Left ventricle myocardium inferior (tissue), 1 donor: Measurements from ENCODE around the gene MED15. TPM values are rescaled to one million over a fixed set of nuclear protein-coding genes. Genes with fewer than 3 reads are reported as not detected.
"Not testable (repeated sequence)": the region's sequence is repeated elsewhere in the genome, so short reads cannot be mapped to it uniquely, and the experiment has no call there.

ENCODE experiments used
- DNase-seq: peaks from one replicate; pipeline ENCODE4 v3.0.0-alpha.2; 2020
- H3K27ac ChIP-seq: fragments of 200-600 bp; replicated peaks from 2 replicates; pipeline ENCODE4 v1.8.0; 2021
- H3K27me3 ChIP-seq: fragments of 200-600 bp; 2 replicates; pipeline ENCODE4 v1.8.0; 2021; ENCODE audit warnings: low read depth
- H3K36me3 ChIP-seq: fragments of 200-600 bp; 2 replicates; pipeline ENCODE4 v1.8.0; 2021
- H3K4me1 ChIP-seq: fragments of 200-600 bp; 2 replicates; pipeline ENCODE4 v1.8.0; 2021
- H3K4me3 ChIP-seq: fragments of 200-600 bp; 2 replicates; pipeline ENCODE4 v1.8.0; 2021; ENCODE audit warnings: mild to moderate bottlenecking, moderate library complexity
- H3K9me3 ChIP-seq: fragments of 200-600 bp; replicated peaks from 2 replicates; pipeline ENCODE4 v1.8.0; 2021
- CTCF ChIP-seq: fragments of 200-600 bp; IDR thresholded peaks from 2 replicates; pipeline ENCODE4 v1.8.0; 2021; ENCODE audit warnings: antibody characterized with exemption, mild to moderate bottlenecking, borderline replicate concordance
- intact Hi-C: fragments of 100-400 bp; cut with micrococcal nuclease; formaldehyde crosslinking; loops from one replicate; pipeline ENCODE4 v1.11.0; 2022
- total RNA-seq: library from RNA; stranded (reverse); fragmentation: NEBNext Ultra II Directional; extraction: Animal tissue kit (Norgen Biotek cat#: 25700); gene quantifications from one replicate; pipeline ENCODE4 v1.2.1, GENCODE V29; 2021
- donor health status: DM: no; HTN: yes; CAD: no; lungs with severe emphysema.

MED15 gene
- total RNA-seq, 1 donor from 2014 or later: 40.3 TPM

- H3K27me3 ChIP-seq: no peaks in the 10 kb centered on the region
- peak overlapping the region; percentile 77 for H3K27ac ChIP-seq
- H3K9me3 ChIP-seq: no peaks in the 10 kb centered on the region
- no peak overlapping the region for H3K4me3 ChIP-seq
- H3K36me3 ChIP-seq: peaks cover 37% of the 10 kb centered on the region
- no peak for TF ChIP-seq CTCF
- H3K4me1 ChIP-seq: peaks cover 79% of the 10 kb centered on the region
- intact Hi-C loops: no loop called here
- peak; percentile 61 for DNase-seq
Measured at GRCh38 chr22:20536590-20537324, 29.3 kb downstream of the MED15 start.

- Histone ChIP-seq H3K4me1 (peaks cover 73% of the 10 kb centered on the region), H3K27me3 (no peaks in the 10 kb centered on the region), H3K4me3 (no peak overlapping the region), H3K9me3 (no peaks in the 10 kb centered on the region), H3K36me3 (peaks cover 43% of the 10 kb centered on the region), H3K27ac (peak overlapping the region; percentile 77)
- DNase-seq: no peak
- intact Hi-C loops: no loop called here
- TF ChIP-seq CTCF: no peak
Measured at GRCh38 chr22:20537325-20537756, 29.9 kb downstream of the MED15 start.

- no peaks in the 10 kb centered on the region for H3K27me3 ChIP-seq
- no peak overlapping the region for H3K4me3 ChIP-seq
- H3K27ac ChIP-seq: peak overlapping the region; percentile 77
- DNase-seq: no peak
- H3K9me3 ChIP-seq: no peaks in the 10 kb centered on the region
- intact Hi-C loops: no loop called here
- H3K4me1 ChIP-seq: peaks cover 67% of the 10 kb centered on the region
- peaks cover 48% of the 10 kb centered on the region for H3K36me3 ChIP-seq
- TF ChIP-seq CTCF: no peak
Measured at GRCh38 chr22:20537983-20538382, 30.6 kb downstream of the MED15 start.

GRCh38 chr22:20538875-20539274 lies 31.5 kb downstream of the MED15 start:
- H3K27ac ChIP-seq, H3K27me3 ChIP-seq, H3K4me3 ChIP-seq, DNase-seq, intact Hi-C loops, H3K9me3 ChIP-seq: not testable (repeated sequence)
- peaks cover 58% of the 10 kb centered on the region for H3K4me1 ChIP-seq
- peaks cover 48% of the 10 kb centered on the region for H3K36me3 ChIP-seq

- Histone ChIP-seq H3K27ac (no peak overlapping the region), H3K9me3 (no peaks in the 10 kb centered on the region), H3K4me3 (no peak overlapping the region), H3K36me3 (peaks cover 52% of the 10 kb centered on the region), H3K27me3 (no peaks in the 10 kb centered on the region), H3K4me1 (peaks cover 52% of the 10 kb centered on the region)
- no peak for TF ChIP-seq CTCF
- intact Hi-C loops: no loop called here
- DNase-seq: no peak
Measured at GRCh38 chr22:20542055-20542454, 34.6 kb downstream of the MED15 start.

GRCh38 chr22:20542736-20543135 lies 35.3 kb downstream of the MED15 start:
- no peak for DNase-seq
- H3K27ac ChIP-seq: no peak overlapping the region
- H3K4me3 ChIP-seq: no peak overlapping the region
- TF ChIP-seq CTCF: no peak
- H3K4me1 ChIP-seq: peaks cover 45% of the 10 kb centered on the region
- H3K9me3 ChIP-seq: no peaks in the 10 kb centered on the region
- intact Hi-C loops: no loop called here
- no peaks in the 10 kb centered on the region for H3K27me3 ChIP-seq
- peaks cover 45% of the 10 kb centered on the region for H3K36me3 ChIP-seq

GRCh38 chr22:20545318-20545634 lies 37.9 kb downstream of the MED15 start:
- H3K27me3 ChIP-seq, DNase-seq, H3K4me3 ChIP-seq, H3K27ac ChIP-seq, intact Hi-C loops, H3K9me3 ChIP-seq: not testable (repeated sequence)
- Histone ChIP-seq H3K36me3 (peaks cover 28% of the 10 kb centered on the region), H3K4me1 (peaks cover 51% of the 10 kb centered on the region)
